Measurements from ENCODE around the gene BRIP1.
A peak's percentile ranks its signal among the peaks of the same experiment; 100 is the strongest.

DNA sequence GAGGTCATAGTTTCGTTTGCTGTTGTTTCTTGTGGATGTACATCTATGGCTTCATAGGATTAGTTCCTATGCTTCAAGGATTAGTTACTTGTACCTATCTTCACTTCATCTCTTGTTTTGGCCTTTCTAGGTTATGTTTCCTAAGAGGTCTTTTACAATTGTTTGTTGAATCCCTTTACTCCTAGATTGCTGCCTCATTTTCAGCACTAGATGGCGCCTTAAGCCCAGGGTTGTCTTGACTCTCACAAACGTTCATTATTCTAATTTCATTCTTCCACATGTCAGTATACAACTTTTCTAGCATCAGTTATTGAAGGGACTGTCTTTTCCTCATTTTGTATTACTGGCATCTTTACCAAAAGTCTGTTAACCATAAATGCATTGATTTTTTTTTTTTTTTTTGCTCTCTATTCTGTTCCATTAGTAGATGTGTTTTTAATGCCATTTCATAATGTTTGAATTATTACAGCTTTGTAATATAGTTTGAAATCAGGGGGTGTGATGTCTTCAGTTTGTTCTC lies 227.4 kb downstream of the BRIP1 start:
- TF ChIP-seq, protein P1, sequence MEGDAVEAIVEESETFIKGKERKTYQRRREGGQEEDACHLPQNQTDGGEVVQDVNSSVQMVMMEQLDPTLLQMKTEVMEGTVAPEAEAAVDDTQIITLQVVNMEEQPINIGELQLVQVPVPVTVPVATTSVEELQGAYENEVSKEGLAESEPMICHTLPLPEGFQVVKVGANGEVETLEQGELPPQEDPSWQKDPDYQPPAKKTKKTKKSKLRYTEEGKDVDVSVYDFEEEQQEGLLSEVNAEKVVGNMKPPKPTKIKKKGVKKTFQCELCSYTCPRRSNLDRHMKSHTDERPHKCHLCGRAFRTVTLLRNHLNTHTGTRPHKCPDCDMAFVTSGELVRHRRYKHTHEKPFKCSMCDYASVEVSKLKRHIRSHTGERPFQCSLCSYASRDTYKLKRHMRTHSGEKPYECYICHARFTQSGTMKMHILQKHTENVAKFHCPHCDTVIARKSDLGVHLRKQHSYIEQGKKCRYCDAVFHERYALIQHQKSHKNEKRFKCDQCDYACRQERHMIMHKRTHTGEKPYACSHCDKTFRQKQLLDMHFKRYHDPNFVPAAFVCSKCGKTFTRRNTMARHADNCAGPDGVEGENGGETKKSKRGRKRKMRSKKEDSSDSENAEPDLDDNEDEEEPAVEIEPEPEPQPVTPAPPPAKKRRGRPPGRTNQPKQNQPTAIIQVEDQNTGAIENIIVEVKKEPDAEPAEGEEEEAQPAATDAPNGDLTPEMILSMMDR (conservative IDR thresholded peaks at IDR 0.05; ENCODE audit: low read depth in 2 of 2), result peak; percentile 90 to 96
- TF ChIP-seq, protein P2, sequence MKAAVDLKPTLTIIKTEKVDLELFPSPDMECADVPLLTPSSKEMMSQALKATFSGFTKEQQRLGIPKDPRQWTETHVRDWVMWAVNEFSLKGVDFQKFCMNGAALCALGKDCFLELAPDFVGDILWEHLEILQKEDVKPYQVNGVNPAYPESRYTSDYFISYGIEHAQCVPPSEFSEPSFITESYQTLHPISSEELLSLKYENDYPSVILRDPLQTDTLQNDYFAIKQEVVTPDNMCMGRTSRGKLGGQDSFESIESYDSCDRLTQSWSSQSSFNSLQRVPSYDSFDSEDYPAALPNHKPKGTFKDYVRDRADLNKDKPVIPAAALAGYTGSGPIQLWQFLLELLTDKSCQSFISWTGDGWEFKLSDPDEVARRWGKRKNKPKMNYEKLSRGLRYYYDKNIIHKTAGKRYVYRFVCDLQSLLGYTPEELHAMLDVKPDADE (IDR thresholded peaks at IDR 0.05), result no peak
- no peak for TF ChIP-seq CREB1 (CRISPR knock-in tag; IDR thresholded peaks at IDR 0.05; ENCODE audit: low read depth)
- no peak for TF ChIP-seq POLR2AphosphoS5 (IDR thresholded peaks at IDR 0.05; ENCODE audit: low read depth)
- TF ChIP-seq EZH2 (IDR thresholded peaks at IDR 0.05; ENCODE audit: low read depth, unreplicated experiment), result no peak
- TF ChIP-seq, protein P3, sequence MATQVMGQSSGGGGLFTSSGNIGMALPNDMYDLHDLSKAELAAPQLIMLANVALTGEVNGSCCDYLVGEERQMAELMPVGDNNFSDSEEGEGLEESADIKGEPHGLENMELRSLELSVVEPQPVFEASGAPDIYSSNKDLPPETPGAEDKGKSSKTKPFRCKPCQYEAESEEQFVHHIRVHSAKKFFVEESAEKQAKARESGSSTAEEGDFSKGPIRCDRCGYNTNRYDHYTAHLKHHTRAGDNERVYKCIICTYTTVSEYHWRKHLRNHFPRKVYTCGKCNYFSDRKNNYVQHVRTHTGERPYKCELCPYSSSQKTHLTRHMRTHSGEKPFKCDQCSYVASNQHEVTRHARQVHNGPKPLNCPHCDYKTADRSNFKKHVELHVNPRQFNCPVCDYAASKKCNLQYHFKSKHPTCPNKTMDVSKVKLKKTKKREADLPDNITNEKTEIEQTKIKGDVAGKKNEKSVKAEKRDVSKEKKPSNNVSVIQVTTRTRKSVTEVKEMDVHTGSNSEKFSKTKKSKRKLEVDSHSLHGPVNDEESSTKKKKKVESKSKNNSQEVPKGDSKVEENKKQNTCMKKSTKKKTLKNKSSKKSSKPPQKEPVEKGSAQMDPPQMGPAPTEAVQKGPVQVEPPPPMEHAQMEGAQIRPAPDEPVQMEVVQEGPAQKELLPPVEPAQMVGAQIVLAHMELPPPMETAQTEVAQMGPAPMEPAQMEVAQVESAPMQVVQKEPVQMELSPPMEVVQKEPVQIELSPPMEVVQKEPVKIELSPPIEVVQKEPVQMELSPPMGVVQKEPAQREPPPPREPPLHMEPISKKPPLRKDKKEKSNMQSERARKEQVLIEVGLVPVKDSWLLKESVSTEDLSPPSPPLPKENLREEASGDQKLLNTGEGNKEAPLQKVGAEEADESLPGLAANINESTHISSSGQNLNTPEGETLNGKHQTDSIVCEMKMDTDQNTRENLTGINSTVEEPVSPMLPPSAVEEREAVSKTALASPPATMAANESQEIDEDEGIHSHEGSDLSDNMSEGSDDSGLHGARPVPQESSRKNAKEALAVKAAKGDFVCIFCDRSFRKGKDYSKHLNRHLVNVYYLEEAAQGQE (IDR thresholded peaks at IDR 0.05; ENCODE audit: unreplicated experiment), result no peak

Measured in GM23338 (cell line).